Endothelial cell of umbilical vein (primary cell): ENCODE results near the gene EPHB6. TPM values are rescaled to one million over a fixed set of nuclear protein-coding genes. Genes with fewer than 3 reads are reported as not detected.

ENCODE experiments used
- BruUV-seq: library from RNA; stranded (reverse); fragments of 400-500 nt; replicated peaks from 2 replicates; lab custom pipeline; 2021; lab: Mats Ljungman, UMichigan
- CTCF ChIA-PET: fragments of 300-600, 350-600 bp; sonication (Branson Sonifier 250); formaldehyde crosslinking; loops from one replicate; lab custom pipeline; 2021; ENCODE audit warnings: antibody characterized with exemption, inconsistent platforms; lab: Charles Lee
- POLR2A ChIA-PET: fragments of 300-600, 350-600 bp; sonication (Branson Sonifier 250); formaldehyde crosslinking; loops from one replicate; lab custom pipeline; 2021; ENCODE audit warnings: antibody characterized with exemption, inconsistent platforms; lab: Charles Lee
- DNase-seq: peaks from one replicate; pipeline ENCODE4 v3.0.0-alpha.2; 2011; ENCODE audit warnings: low read depth, low spot score
- FAIRE-seq: peaks from 2 replicates; lab custom pipeline; 2011; peaks lifted over from hg19 to GRCh38; lab: Jason Lieb, UNC
- H2AFZ ChIP-seq: 2 replicates; pipeline ENCODE4 v1.6.0; 2012; ENCODE audit warnings: low read depth, low read length, control low read depth, inconsistent platforms
- H3K27ac ChIP-seq: 2 replicates; pipeline ENCODE4 v1.5.1; 2011; ENCODE audit warnings: low read depth, mild to moderate bottlenecking, control low read depth, low read length, moderate library complexity; ENCODE audit not compliant: insufficient read depth
- H3K27me3 ChIP-seq, 2 experiments: 2 replicates each; pipeline versions ENCODE4 v1.6.0 to v1.6.1; 2011; ENCODE audit warnings: low read length in 2 of 2, mixed read lengths in 1 of 2; ENCODE audit not compliant: control insufficient read depth in 2 of 2, insufficient read depth in 2 of 2
- H3K36me3 ChIP-seq, 2 experiments: 2 replicates in 1 of 2; 3 replicates in 1 of 2; pipeline ENCODE4 v1.5.1; 2011; ENCODE audit warnings: low read length in 2 of 2, mild to moderate bottlenecking in 1 of 2, moderate library complexity in 1 of 2; ENCODE audit not compliant: control insufficient read depth in 2 of 2, insufficient read depth in 2 of 2; ENCODE audit errors: extremely low read depth in 1 of 2
- H3K4me1 ChIP-seq: 3 replicates; pipeline ENCODE4 v1.5.1; 2011; ENCODE audit warnings: mild to moderate bottlenecking, low read length; ENCODE audit not compliant: control insufficient read depth, insufficient read depth; ENCODE audit errors: extremely low read depth
- H3K4me2 ChIP-seq: 2 replicates; pipeline ENCODE4 v1.6.1; 2011; ENCODE audit warnings: low read length, control low read depth, mixed read lengths; ENCODE audit not compliant: insufficient read depth
- H3K4me3 ChIP-seq, 3 experiments: fragments of 200-600 bp in 1 of 3; sonication (generic), shearing (Covaris generic) in 1 of 3; replicated peaks in 1 of 3; 2 replicates each; pipeline ENCODE4 v1.5.1; 2011 to 2016; ENCODE audit warnings: control low read depth in 3 of 3, low read length in 3 of 3, mild to moderate bottlenecking in 2 of 3, inconsistent platforms in 1 of 3, low read depth in 1 of 3, moderate library complexity in 1 of 3; ENCODE audit not compliant: insufficient read depth in 1 of 3
- H3K79me2 ChIP-seq: 2 replicates; pipeline ENCODE4 v1.6.0; 2012; ENCODE audit warnings: low read length, inconsistent platforms; ENCODE audit not compliant: control insufficient read depth, insufficient read depth
- H3K9ac ChIP-seq: replicated peaks from 2 replicates; pipeline ENCODE3; 2011; ENCODE audit warnings: low read length, control low read depth; ENCODE audit not compliant: insufficient read depth; ENCODE audit errors: extremely low read depth
- H3K9me1 ChIP-seq: replicated peaks from 3 replicates; pipeline ENCODE4 v1.6.0; 2011; ENCODE audit warnings: mild to moderate bottlenecking, low read length; ENCODE audit not compliant: control insufficient read depth, insufficient read depth; ENCODE audit errors: extremely low read depth
- H3K9me3 ChIP-seq: replicated peaks from 2 replicates; pipeline ENCODE4 v1.5.1; 2012; ENCODE audit warnings: low read length, inconsistent platforms; ENCODE audit not compliant: control insufficient read depth, insufficient read depth
- H4K20me1 ChIP-seq: replicated peaks from 2 replicates; pipeline ENCODE3; 2011; ENCODE audit warnings: mild to moderate bottlenecking, low read length; ENCODE audit not compliant: control insufficient read depth, insufficient read depth; ENCODE audit errors: extremely low read depth
- EZH2 ChIP-seq: IDR thresholded peaks from 2 replicates; pipeline ENCODE4 v1.6.1; 2012; ENCODE audit warnings: borderline replicate concordance, low read depth, mild to moderate bottlenecking, moderate library complexity, low read length, inconsistent platforms; ENCODE audit not compliant: severe bottlenecking
- FOS ChIP-seq: IDR thresholded peaks from 2 replicates; pipeline ENCODE4 v1.6.1; 2011; ENCODE audit warnings: mild to moderate bottlenecking, low read length, moderate library complexity, borderline replicate concordance; ENCODE audit not compliant: insufficient read depth
- GATA2 ChIP-seq: IDR thresholded peaks from 2 replicates; pipeline ENCODE4 v1.7.0; 2011; ENCODE audit warnings: low read depth, mild to moderate bottlenecking, moderate library complexity, mixed read lengths, low read length; ENCODE audit not compliant: insufficient read length, insufficient read depth
- JUN ChIP-seq: IDR thresholded peaks from 2 replicates; pipeline ENCODE4 v1.6.1; 2011; ENCODE audit warnings: borderline replicate concordance, low read depth; ENCODE audit not compliant: insufficient read length, insufficient read depth
- MYC ChIP-seq: IDR thresholded peaks from one replicate; pipeline ENCODE4 v1.6.1; 2011; ENCODE audit warnings: mild to moderate bottlenecking, low read depth, low read length
- POLR2A ChIP-seq: IDR thresholded peaks from 2 replicates; pipeline ENCODE4 v1.6.1; 2012; ENCODE audit warnings: low read depth, mild to moderate bottlenecking, control low read depth, low read length
- POLR2AphosphoS5 ChIP-seq: IDR thresholded peaks from 2 replicates; pipeline ENCODE4 v1.6.1; 2012; ENCODE audit warnings: low read depth, mild to moderate bottlenecking, control low read depth, low read length, moderate library complexity; ENCODE audit not compliant: insufficient read depth
- dilution Hi-C: fragments of 300-500 bp; cut with MboI; formaldehyde crosslinking; loops from one replicate; pipeline ENCODE4 v1.15.0; 2019; ENCODE audit warnings: low sequenced_read_pairs; ENCODE audit not compliant: extremely low pct_ligation_motif_present
- intact Hi-C: fragments of 100-400 bp; cut with micrococcal nuclease; formaldehyde crosslinking; loops from one replicate; pipeline ENCODE4 v1.10.0; 2022
- polyA plus RNA-seq, 4 experiments: library from polyadenylated mRNA; depleted of rRNA in 3 of 4; stranded (reverse) in 3 of 4; unstranded in 1 of 4; fragments of >200 nt; gene quantifications; 2 replicates each; pipeline versions ENCODE4 v1.2.1 to v1.2.3, GENCODE V29; 2011 to 2012; ENCODE audit warnings: missing spikeins in 1 of 4
- total RNA-seq: library from RNA; stranded (reverse); gene quantifications from 2 replicates; pipeline ENCODE4 v1.2.3, GENCODE V29; 2021
- TF ChIP-seq, protein P1 (sequence below): IDR thresholded peaks from 2 replicates; pipeline ENCODE4 v1.6.1; 2011; ENCODE audit not compliant: insufficient read depth, insufficient read length
- TF ChIP-seq, protein P2 (sequence below), 2 donors: IDR thresholded peaks; 1 replicate in 1 of 2; 2 replicates in 1 of 2; pipeline ENCODE4 v1.5.1; 2011; ENCODE audit warnings: low read length in 2 of 2, mild to moderate bottlenecking in 2 of 2, moderate library complexity in 2 of 2, control low read depth in 1 of 2, inconsistent platforms in 1 of 2, low read depth in 1 of 2; ENCODE audit not compliant: insufficient read depth in 1 of 2; ENCODE audit errors: extremely low read depth in 1 of 2

EPHB6 gene
- total and polyA plus RNA-seq, 2 donors (not counting 3 experiments of a cell fraction or from before 2014, with no cell fraction given): 0.86 to 2.9 TPM

DNA sequence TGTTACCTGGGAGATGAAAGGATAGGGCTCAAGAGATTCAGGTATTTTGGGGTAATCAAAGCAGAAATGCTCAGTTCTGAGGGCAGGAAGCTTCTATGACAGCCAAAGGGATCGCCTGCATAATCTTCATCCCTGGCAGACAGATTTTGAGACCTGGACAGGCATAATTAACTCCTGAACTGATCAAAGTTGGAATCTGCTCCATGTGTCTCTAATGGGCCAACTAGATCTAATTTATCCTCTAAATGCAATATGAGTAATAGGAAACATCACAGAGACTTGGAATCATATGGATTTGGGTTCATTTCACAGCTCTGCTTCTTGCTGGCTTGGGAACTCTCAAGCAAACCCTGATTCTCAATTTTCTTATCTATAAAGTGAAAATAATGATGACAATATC, 41.2 kb upstream of the EPHB6 start:
- intact Hi-C loops: no loop called here
- BruUV-seq: no TSS peak

DNA sequence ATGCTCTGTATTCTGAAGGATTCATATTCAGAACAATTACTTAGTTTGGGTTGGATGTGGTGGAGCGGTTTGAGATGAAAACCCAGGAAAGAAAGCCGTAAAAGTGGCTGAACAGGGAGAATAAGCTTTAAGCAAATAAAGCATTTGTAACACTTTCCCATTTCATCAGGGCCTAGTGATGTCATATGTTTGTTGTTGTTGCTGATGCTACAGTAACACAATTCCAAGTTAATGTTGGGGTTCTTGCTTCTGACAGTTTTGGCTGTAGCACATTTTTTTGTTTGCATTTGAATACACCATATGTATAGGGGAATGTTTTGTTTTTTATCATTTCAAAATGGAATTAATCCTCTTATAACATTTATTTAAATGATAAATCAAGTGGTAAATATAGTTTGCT, 40.4 kb upstream of the EPHB6 start:
- Histone ChIP-seq H4K20me1 (no peaks in the 10 kb centered on the region), H3K9ac (no peak overlapping the region), H2AFZ (no peak overlapping the region), H3K9me1 (no peaks in the 10 kb centered on the region), H3K4me2 (no peak overlapping the region), H3K79me2 (no peaks in the 10 kb centered on the region), H3K4me3 (no peak overlapping the region), H3K4me1 (peaks cover 20% of the 10 kb centered on the region), H3K9me3 (no peaks in the 10 kb centered on the region), H3K36me3 (no peaks in the 10 kb centered on the region), H3K27ac (no peak overlapping the region), H3K27me3 (peaks cover 5 to 8% of the 10 kb centered on the region in 2 experiments)
- FAIRE-seq: no peak
- DNase-seq: no peak
- BruUV-seq: no TSS peak
- TF ChIP-seq POLR2A: no peak
- TF ChIP-seq, protein P1, sequence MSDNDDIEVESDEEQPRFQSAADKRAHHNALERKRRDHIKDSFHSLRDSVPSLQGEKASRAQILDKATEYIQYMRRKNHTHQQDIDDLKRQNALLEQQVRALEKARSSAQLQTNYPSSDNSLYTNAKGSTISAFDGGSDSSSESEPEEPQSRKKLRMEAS: no peak
- TF ChIP-seq, protein P2, sequence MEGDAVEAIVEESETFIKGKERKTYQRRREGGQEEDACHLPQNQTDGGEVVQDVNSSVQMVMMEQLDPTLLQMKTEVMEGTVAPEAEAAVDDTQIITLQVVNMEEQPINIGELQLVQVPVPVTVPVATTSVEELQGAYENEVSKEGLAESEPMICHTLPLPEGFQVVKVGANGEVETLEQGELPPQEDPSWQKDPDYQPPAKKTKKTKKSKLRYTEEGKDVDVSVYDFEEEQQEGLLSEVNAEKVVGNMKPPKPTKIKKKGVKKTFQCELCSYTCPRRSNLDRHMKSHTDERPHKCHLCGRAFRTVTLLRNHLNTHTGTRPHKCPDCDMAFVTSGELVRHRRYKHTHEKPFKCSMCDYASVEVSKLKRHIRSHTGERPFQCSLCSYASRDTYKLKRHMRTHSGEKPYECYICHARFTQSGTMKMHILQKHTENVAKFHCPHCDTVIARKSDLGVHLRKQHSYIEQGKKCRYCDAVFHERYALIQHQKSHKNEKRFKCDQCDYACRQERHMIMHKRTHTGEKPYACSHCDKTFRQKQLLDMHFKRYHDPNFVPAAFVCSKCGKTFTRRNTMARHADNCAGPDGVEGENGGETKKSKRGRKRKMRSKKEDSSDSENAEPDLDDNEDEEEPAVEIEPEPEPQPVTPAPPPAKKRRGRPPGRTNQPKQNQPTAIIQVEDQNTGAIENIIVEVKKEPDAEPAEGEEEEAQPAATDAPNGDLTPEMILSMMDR (IDR thresholded peaks at IDR 0.05; ENCODE audit: extremely low read depth in 1 of 2, insufficient read depth in 1 of 2, low read depth in 1 of 2, low read length in 2 of 2): no peak
- TF ChIP-seq EZH2: no peak
- no peak for TF ChIP-seq FOS
- TF ChIP-seq MYC: no peak
- no peak for TF ChIP-seq JUN
- TF ChIP-seq GATA2: no peak
- TF ChIP-seq POLR2AphosphoS5: no peak
- intact Hi-C loops: no loop called here
- dilution Hi-C loops: no loop called here
- ChIA-PET CTCF (interaction anchor here (0.9 to 9.8 kb wide), 8 partner anchors 31 to 355 kb away, joined by 3 to 119 read pairs (median 4); no protein-coding TSS in a partner anchor), POLR2A (no interaction called here)

More for the DNA sequence above, 41.2 kb upstream of the EPHB6 start:
- FAIRE-seq (no peak), DNase-seq (no peak)
- Histone ChIP-seq H3K9me1 (no peaks in the 10 kb centered on the region), H3K4me2 (no peak overlapping the region), H3K4me3 (no peak overlapping the region), H3K4me1 (peaks cover 28% of the 10 kb centered on the region), H3K79me2 (no peaks in the 10 kb centered on the region), H3K9me3 (no peaks in the 10 kb centered on the region), H3K9ac (no peak overlapping the region), H4K20me1 (no peaks in the 10 kb centered on the region), H3K36me3 (no peaks in the 10 kb centered on the region), H3K27ac (no peak overlapping the region), H2AFZ (no peak overlapping the region), H3K27me3 (peaks cover 2 to 3% of the 10 kb centered on the region in 2 experiments)
- CTCF ChIA-PET: interaction anchor here (0.5 to 9.8 kb wide), 16 partner anchors 23 to 354 kb away, joined by 3 to 425 read pairs (median 4); no protein-coding TSS in a partner anchor
- dilution Hi-C loops: no loop called here
- TF ChIP-seq FOS: no peak
- POLR2A ChIA-PET: no interaction called here
